SW480 (cell line): ENCODE results near the gene LRRC42.
"Not testable (repeated sequence)": the region's sequence is repeated elsewhere in the genome, so short reads cannot be mapped to it uniquely, and the experiment has no call there.

Experiments used
- DNase-seq: peaks from one replicate; pipeline ENCODE4 v3.0.0-alpha.2; 2016; ENCODE audit warnings: low spot score

Gene LRRC42

DNA sequence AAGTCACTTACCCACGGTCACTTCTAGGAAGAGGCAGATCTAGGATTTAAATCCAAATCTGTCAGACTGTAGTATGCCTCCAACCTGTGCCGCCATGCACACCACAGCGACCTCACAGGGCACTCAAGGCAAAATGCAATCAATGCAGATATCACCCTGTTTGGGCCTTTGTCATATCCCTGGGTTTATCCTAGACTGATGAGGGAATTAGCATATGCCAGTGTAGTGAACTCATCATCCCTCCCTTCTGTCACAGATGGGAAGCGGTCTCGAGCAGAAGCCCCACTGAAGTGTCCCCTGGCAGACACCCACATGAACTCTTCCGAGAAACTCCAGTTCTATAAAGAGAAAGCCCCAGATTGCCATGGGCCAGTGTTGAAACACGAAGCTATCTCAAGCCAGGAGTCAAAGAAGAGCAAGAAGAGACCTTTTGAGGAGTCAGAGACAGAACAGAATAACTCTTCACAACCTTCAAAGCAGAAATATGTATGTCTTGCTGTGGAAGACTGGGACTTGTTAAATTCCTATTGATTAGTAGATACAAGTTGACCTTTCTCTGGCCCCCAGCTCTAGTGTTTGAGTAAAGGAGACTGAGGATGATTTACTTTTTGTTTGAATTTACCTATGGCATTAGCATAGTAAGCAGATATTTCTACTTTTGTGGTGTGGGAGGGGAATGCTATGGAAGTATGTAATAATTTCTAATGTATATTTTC is 21.4 kb downstream of the LRRC42 start:
- DNase-seq, result no peak

DNA sequence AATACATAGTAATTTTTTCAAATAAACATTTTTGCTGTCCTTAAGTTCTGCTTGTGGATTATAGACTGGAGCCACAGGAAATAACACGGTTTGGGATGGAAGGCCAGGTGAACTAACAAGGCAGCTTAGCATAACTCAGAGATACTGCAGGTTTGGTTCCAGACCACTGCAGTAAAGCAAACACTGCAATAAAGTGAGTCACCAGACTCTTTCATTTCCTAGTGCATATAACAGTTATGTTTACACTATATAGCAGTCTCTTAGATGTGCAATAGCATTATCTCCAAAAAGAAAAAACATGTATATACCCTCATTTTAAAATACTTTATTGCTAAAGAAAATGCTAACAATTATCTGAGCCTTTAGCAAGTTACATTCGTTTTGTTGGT is 22.0 kb downstream of the LRRC42 start:
- DNase-seq, result no peak

GRCh38 chr1:53969323-53969722 is 23.2 kb downstream of the LRRC42 start:
- DNase-seq, result not testable (repeated sequence)

DNA sequence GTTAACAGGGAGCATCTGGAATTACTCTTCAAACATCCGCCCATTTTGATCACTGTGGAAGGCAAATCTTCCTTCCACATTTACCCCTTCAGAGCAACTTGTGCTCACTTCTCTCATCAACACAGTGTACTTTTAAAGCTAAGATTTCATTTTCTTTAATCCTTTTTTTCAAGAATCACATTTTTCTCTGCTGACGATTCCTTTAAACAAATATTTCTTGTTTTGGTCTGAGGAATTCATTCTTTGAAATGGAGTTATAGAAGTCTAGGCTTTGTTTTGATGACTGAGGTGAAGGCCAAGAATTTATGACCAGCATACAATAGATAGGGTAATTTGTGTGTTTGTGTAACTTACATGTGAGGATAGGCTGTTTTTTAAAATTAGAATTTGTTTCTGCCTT is 25.6 kb downstream of the LRRC42 start:
- DNase-seq, result no peak

- DNase-seq, result no peak
Measured at GRCh38 chr1:53975861-53976260, 29.7 kb downstream of the LRRC42 start.

GRCh38 chr1:53979712-53980450 is 33.7 kb downstream of the LRRC42 start:
- no peak for DNase-seq

GRCh38 chr1:53981220-53981619 is 35.1 kb downstream of the LRRC42 start:
- DNase-seq, result no peak

DNA sequence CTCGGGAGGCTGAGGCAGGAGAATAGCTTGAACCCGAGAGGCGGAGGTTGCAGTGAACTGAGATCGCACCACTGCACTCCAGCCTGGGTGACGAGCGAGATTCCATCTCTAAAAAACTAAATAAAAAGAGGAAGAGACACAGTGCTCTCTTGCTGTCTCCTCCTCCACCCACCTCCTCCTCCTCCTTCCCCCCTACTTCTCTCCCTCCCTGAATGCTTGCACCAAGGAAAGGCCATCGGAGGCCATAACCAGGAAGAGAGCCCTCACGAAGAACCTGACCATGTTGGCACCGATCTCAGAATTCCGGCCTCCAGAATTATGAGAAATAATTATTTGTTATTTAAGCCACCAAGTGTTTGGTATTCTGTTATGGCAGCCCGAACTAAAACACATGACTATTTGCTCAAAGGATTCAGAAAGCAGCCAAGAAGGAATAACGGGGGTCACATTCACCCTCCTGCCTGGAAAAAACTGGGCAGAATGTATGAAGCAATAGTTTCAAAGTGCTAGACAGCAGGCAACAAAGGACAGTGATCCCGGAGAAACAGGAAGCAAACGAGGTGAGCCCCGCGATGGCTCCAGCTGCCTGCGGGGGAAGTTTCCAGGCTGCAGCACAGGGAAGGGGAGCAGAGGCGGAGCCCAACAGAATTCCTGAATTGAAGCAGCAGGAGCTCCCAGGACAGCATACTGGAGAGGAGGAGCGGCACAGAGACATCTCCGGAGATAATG is 36.0 kb downstream of the LRRC42 start:
- DNase-seq, result peak; percentile 69

- no peak for DNase-seq
Measured at GRCh38 chr1:53982763-53983104, 36.6 kb downstream of the LRRC42 start.

GRCh38 chr1:53984726-53985125 is 38.6 kb downstream of the LRRC42 start:
- DNase-seq, result no peak

- no peak for DNase-seq
Measured at GRCh38 chr1:53986458-53986857, 40.3 kb downstream of the LRRC42 start.

- DNase-seq, result no peak
Measured at GRCh38 chr1:53987880-53988279, 41.7 kb downstream of the LRRC42 start.

GRCh38 chr1:53992085-53992874 is 46.1 kb downstream of the LRRC42 start:
- DNase-seq, result no peak

DNA sequence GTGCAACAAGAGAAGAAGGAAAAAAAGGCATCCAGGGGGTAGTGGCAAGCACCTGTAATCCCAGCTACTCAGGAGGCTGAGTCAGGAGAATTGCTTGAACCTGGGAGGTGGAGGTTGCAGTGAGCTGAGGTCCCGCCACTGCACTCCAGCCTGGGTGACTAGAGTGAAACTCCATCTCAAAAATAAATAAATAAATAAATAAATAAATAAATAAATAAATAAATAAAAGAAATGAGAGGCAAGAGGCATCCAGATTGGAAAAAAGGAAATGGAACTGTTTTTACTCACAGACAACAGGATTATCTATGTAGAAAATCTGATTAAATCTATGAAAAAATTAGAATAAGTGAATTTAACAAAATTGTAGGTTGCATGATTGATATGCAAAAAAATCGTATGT is 48.4 kb downstream of the LRRC42 start:
- DNase-seq, result not testable (repeated sequence)

GRCh38 chr1:53995683-53996082 is 49.5 kb downstream of the LRRC42 start:
- no peak for DNase-seq

GRCh38 chr1:53998223-53998622 is 52.1 kb downstream of the LRRC42 start:
- no peak for DNase-seq

GRCh38 chr1:53999920-54000319 is 53.8 kb downstream of the LRRC42 start:
- no peak for DNase-seq

- no peak for DNase-seq
Measured at GRCh38 chr1:54001591-54001990, 55.4 kb downstream of the LRRC42 start.

DNA sequence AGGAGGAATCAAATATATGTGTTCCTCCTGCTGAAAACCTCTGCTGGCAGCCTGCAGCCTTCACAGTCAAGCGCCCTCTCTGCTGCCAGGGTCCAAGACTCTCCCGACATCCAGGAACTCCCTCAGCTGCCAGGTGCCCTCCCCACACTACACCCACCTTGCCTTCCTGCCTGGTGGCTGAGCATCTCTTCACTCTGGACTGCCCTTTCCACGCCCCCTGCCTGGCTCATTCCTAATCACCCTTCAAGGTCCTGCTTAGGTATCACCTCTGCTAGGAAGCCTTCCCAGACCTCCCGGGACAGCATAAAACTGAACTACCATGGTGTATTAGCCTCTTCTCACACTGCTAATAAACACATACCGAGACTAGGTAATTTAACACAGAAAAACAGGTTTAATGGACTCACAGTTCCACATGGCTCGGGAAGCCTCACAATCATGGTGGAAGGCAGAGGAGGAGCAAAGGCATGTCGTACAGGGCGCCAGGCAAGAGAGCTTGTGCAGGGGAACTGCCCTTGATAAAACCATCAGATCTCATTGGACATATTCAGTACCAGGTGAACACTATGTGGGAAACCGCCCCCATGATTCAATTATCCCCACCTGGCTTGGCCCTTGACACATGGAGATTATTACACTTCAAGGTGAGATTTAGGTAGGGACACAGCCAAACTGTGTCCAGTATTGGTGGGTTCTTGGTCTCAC is 56.5 kb downstream of the LRRC42 start:
- DNase-seq, result no peak

- DNase-seq, result no peak
Measured at GRCh38 chr1:54003249-54003646, 57.1 kb downstream of the LRRC42 start.

DNA sequence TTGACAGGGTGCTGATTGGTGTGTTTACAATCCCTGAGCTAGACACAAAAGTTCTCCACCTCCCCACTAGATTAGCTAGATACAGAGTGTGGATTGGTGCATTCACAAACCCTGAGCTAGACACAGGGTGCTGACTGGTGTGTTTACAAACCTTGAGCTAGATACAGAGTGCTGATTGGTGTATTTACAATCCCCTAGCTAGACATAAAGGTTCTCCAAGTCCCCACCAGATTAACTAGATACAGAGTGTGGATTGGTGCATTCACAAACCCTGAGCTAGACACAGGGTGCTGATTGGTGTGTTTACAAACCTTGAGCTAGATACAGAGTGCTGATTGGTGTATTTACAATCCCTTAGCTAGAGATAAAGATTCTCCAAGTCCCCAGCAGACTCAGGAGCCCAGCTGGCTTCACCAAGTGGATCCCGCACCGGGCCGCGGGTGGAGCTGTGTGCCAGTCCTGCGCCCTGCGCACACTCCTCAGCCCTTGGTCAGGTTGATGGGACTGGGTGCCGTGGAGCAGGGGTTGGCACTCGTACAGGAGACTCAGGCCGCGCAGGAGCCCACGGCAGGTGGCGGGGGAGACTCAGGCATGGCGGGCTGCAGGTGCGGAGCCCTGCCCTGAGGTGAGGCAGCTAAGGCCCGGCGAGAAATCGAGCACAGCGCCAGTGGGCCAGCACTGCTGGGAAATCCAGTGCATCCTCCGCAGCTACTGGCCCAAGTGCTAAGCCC is 57.8 kb downstream of the LRRC42 start:
- not testable (repeated sequence) for DNase-seq
